Measurements from ENCODE around the gene IDH3A.

Gene IDH3A

GRCh38 chr15:78206326-78207109 is 57.4 kb downstream of the IDH3A start:
- H3K4me3 ChIP-seq (ENCODE audit: low read depth, low read length) = no peak overlapping the region
- no peak for TF ChIP-seq CTCF (IDR thresholded peaks at IDR 0.05; ENCODE audit: insufficient read depth, low read depth, low read length, missing control alignments)
- no peak for DNase-seq (ENCODE audit: low read depth)

GRCh38 chr15:78207110-78207458 is 57.9 kb downstream of the IDH3A start:
- DNase-seq (ENCODE audit: low read depth) = no peak
- TF ChIP-seq CTCF (IDR thresholded peaks at IDR 0.05; ENCODE audit: insufficient read depth, low read depth, low read length, missing control alignments) = no peak
- H3K4me3 ChIP-seq (ENCODE audit: low read depth, low read length) = no peak overlapping the region

GRCh38 chr15:78207641-78208340 is 58.6 kb downstream of the IDH3A start:
- no peak overlapping the region for H3K4me3 ChIP-seq (ENCODE audit: low read depth, low read length)
- no peak for TF ChIP-seq CTCF (IDR thresholded peaks at IDR 0.05; ENCODE audit: insufficient read depth, low read depth, low read length, missing control alignments)
- DNase-seq (ENCODE audit: low read depth) = no peak

- H3K4me3 ChIP-seq (ENCODE audit: low read depth, low read length) = no peak overlapping the region
- TF ChIP-seq CTCF (IDR thresholded peaks at IDR 0.05; ENCODE audit: insufficient read depth, low read depth, low read length, missing control alignments) = no peak
- no peak for DNase-seq (ENCODE audit: low read depth)
These were observed 59.2 kb downstream of the IDH3A start for GRCh38 chr15:78208341-78208844.

GRCh38 chr15:78208887-78209645 is 59.9 kb downstream of the IDH3A start:
- H3K4me3 ChIP-seq (ENCODE audit: low read depth, low read length) = no peak overlapping the region
- TF ChIP-seq CTCF (IDR thresholded peaks at IDR 0.05; ENCODE audit: insufficient read depth, low read depth, low read length, missing control alignments) = no peak
- no peak for DNase-seq (ENCODE audit: low read depth)

GRCh38 chr15:78209646-78210348 is 60.6 kb downstream of the IDH3A start:
- no peak for DNase-seq (ENCODE audit: low read depth)
- H3K4me3 ChIP-seq (ENCODE audit: low read depth, low read length) = no peak overlapping the region
- TF ChIP-seq CTCF (IDR thresholded peaks at IDR 0.05; ENCODE audit: insufficient read depth, low read depth, low read length, missing control alignments) = no peak
